Measurements from ENCODE around the gene MXRA7. TPM values are rescaled to one million over a fixed set of nuclear protein-coding genes. Genes with fewer than 3 reads are reported as not detected.
A peak's percentile ranks its signal among the peaks of the same experiment; 100 is the strongest.
"Not testable (repeated sequence)": the region's sequence is repeated elsewhere in the genome, so short reads cannot be mapped to it uniquely, and the experiment has no call there.

MXRA7 gene
- total RNA-seq, 1 donor from 2014 or later: 200 TPM

GRCh38 chr17:76734080-76734840 is 23.5 kb upstream of the MXRA7 start:
- Mint-ChIP-seq H3K4me1 (ENCODE audit: low read depth) (peaks cover 50% of the 10 kb centered on the region), H3K9me3 (ENCODE audit: low read depth) (no peaks in the 10 kb centered on the region), H3K4me3 (ENCODE audit: unreplicated experiment) (peak overlapping the region; percentile 95), H3K27ac (ENCODE audit: unreplicated experiment) (peak overlapping the region; percentile 95), H3K27me3 (ENCODE audit: low read depth) (no peaks in the 10 kb centered on the region), H3K36me3 (ENCODE audit: low read depth) (peaks cover 28% of the 10 kb centered on the region)
- TF ChIP-seq CTCF (IDR thresholded peaks at IDR 0.05): no peak
- no peak for DNase-seq (ENCODE audit: low spot score)

- H3K9me3 Mint-ChIP-seq (ENCODE audit: low read depth): no peaks in the 10 kb centered on the region
- no peak for TF ChIP-seq CTCF (IDR thresholded peaks at IDR 0.05)
- no peak for DNase-seq (ENCODE audit: low spot score)
- H3K27ac Mint-ChIP-seq (ENCODE audit: unreplicated experiment): peak overlapping the region; percentile 95
- H3K36me3 Mint-ChIP-seq (ENCODE audit: low read depth): peaks cover 28% of the 10 kb centered on the region
- H3K4me3 Mint-ChIP-seq (ENCODE audit: unreplicated experiment): peak overlapping the region; percentile 95
- H3K4me1 Mint-ChIP-seq (ENCODE audit: low read depth): peaks cover 48% of the 10 kb centered on the region
- H3K27me3 Mint-ChIP-seq (ENCODE audit: low read depth): no peaks in the 10 kb centered on the region
These were observed 22.8 kb upstream of the MXRA7 start for GRCh38 chr17:76733618-76733957.

- Mint-ChIP-seq H3K4me1 (ENCODE audit: low read depth) (peaks cover 49% of the 10 kb centered on the region), H3K9me3 (ENCODE audit: low read depth) (no peaks in the 10 kb centered on the region), H3K27me3 (ENCODE audit: low read depth) (no peaks in the 10 kb centered on the region), H3K4me3 (ENCODE audit: unreplicated experiment) (no peak overlapping the region), H3K36me3 (ENCODE audit: low read depth) (peaks cover 28% of the 10 kb centered on the region), H3K27ac (ENCODE audit: unreplicated experiment) (peak overlapping the region; percentile 95)
- DNase-seq (ENCODE audit: low spot score): no peak
- no peak for TF ChIP-seq CTCF (IDR thresholded peaks at IDR 0.05)
These were observed 22.2 kb upstream of the MXRA7 start for GRCh38 chr17:76732734-76733617.

GRCh38 chr17:76731800-76732733 is 21.3 kb upstream of the MXRA7 start:
- Mint-ChIP-seq H3K36me3 (ENCODE audit: low read depth) (peaks cover 28% of the 10 kb centered on the region), H3K27ac (ENCODE audit: unreplicated experiment) (peak overlapping the region; percentile 36), H3K4me1 (ENCODE audit: low read depth) (peaks cover 58% of the 10 kb centered on the region)
- not testable (repeated sequence) for DNase-seq (ENCODE audit: low spot score); H3K9me3 Mint-ChIP-seq (ENCODE audit: low read depth); H3K4me3 Mint-ChIP-seq (ENCODE audit: unreplicated experiment); H3K27me3 Mint-ChIP-seq (ENCODE audit: low read depth)

- Mint-ChIP-seq H3K27ac (ENCODE audit: unreplicated experiment) (peak overlapping the region; percentile 99), H3K9me3 (ENCODE audit: low read depth) (no peaks in the 10 kb centered on the region), H3K27me3 (ENCODE audit: low read depth) (no peaks in the 10 kb centered on the region), H3K4me3 (ENCODE audit: unreplicated experiment) (peak overlapping the region; percentile 91), H3K4me1 (ENCODE audit: low read depth) (peaks cover 44% of the 10 kb centered on the region), H3K36me3 (ENCODE audit: low read depth) (peaks cover 6% of the 10 kb centered on the region)
- no peak for DNase-seq (ENCODE audit: low spot score)
- TF ChIP-seq CTCF (IDR thresholded peaks at IDR 0.05): no peak
These were observed 17.1 kb upstream of the MXRA7 start for GRCh38 chr17:76727745-76728456.

Data from chondrocyte (in vitro differentiated cells).